Endothelial cell of umbilical vein (primary cell): ENCODE measurements around the gene ZNRF3. TPM values are rescaled to one million over a fixed set of nuclear protein-coding genes. Genes with fewer than 3 reads are reported as not detected.

Source experiments
- BruUV-seq: library from RNA; stranded (reverse); fragments of 400-500 nt; replicated peaks from 2 replicates; lab custom pipeline; 2021; lab: Mats Ljungman, UMichigan
- CTCF ChIA-PET: fragments of 300-600, 350-600 bp; sonication (Branson Sonifier 250); formaldehyde crosslinking; loops from one replicate; lab custom pipeline; 2021; ENCODE audit warnings: antibody characterized with exemption, inconsistent platforms; lab: Charles Lee
- POLR2A ChIA-PET: fragments of 300-600, 350-600 bp; sonication (Branson Sonifier 250); formaldehyde crosslinking; loops from one replicate; lab custom pipeline; 2021; ENCODE audit warnings: antibody characterized with exemption, inconsistent platforms; lab: Charles Lee
- DNase-seq: peaks from one replicate; pipeline ENCODE4 v3.0.0-alpha.2; 2011; ENCODE audit warnings: low read depth, low spot score
- FAIRE-seq: peaks from 2 replicates; lab custom pipeline; 2011; peaks lifted over from hg19 to GRCh38; lab: Jason Lieb, UNC
- H2AFZ ChIP-seq: 2 replicates; pipeline ENCODE4 v1.6.0; 2012; ENCODE audit warnings: low read depth, low read length, control low read depth, inconsistent platforms
- H3K27ac ChIP-seq: 2 replicates; pipeline ENCODE4 v1.5.1; 2011; ENCODE audit warnings: low read depth, mild to moderate bottlenecking, control low read depth, low read length, moderate library complexity; ENCODE audit not compliant: insufficient read depth
- H3K27me3 ChIP-seq, 2 experiments: 2 replicates each; pipeline versions ENCODE4 v1.6.0 to v1.6.1; 2011; ENCODE audit warnings: low read length in 2 of 2, mixed read lengths in 1 of 2; ENCODE audit not compliant: control insufficient read depth in 2 of 2, insufficient read depth in 2 of 2
- H3K36me3 ChIP-seq, 2 experiments: 2 replicates in 1 of 2; 3 replicates in 1 of 2; pipeline ENCODE4 v1.5.1; 2011; ENCODE audit warnings: low read length in 2 of 2, mild to moderate bottlenecking in 1 of 2, moderate library complexity in 1 of 2; ENCODE audit not compliant: control insufficient read depth in 2 of 2, insufficient read depth in 2 of 2; ENCODE audit errors: extremely low read depth in 1 of 2
- H3K4me1 ChIP-seq: 3 replicates; pipeline ENCODE4 v1.5.1; 2011; ENCODE audit warnings: mild to moderate bottlenecking, low read length; ENCODE audit not compliant: control insufficient read depth, insufficient read depth; ENCODE audit errors: extremely low read depth
- H3K4me2 ChIP-seq: 2 replicates; pipeline ENCODE4 v1.6.1; 2011; ENCODE audit warnings: low read length, control low read depth, mixed read lengths; ENCODE audit not compliant: insufficient read depth
- H3K4me3 ChIP-seq, 3 experiments: fragments of 200-600 bp in 1 of 3; sonication (generic), shearing (Covaris generic) in 1 of 3; replicated peaks in 1 of 3; 2 replicates each; pipeline ENCODE4 v1.5.1; 2011 to 2016; ENCODE audit warnings: control low read depth in 3 of 3, low read length in 3 of 3, mild to moderate bottlenecking in 2 of 3, inconsistent platforms in 1 of 3, low read depth in 1 of 3, moderate library complexity in 1 of 3; ENCODE audit not compliant: insufficient read depth in 1 of 3
- H3K79me2 ChIP-seq: 2 replicates; pipeline ENCODE4 v1.6.0; 2012; ENCODE audit warnings: low read length, inconsistent platforms; ENCODE audit not compliant: control insufficient read depth, insufficient read depth
- H3K9ac ChIP-seq: replicated peaks from 2 replicates; pipeline ENCODE3; 2011; ENCODE audit warnings: low read length, control low read depth; ENCODE audit not compliant: insufficient read depth; ENCODE audit errors: extremely low read depth
- H3K9me1 ChIP-seq: replicated peaks from 3 replicates; pipeline ENCODE4 v1.6.0; 2011; ENCODE audit warnings: mild to moderate bottlenecking, low read length; ENCODE audit not compliant: control insufficient read depth, insufficient read depth; ENCODE audit errors: extremely low read depth
- H3K9me3 ChIP-seq: replicated peaks from 2 replicates; pipeline ENCODE4 v1.5.1; 2012; ENCODE audit warnings: low read length, inconsistent platforms; ENCODE audit not compliant: control insufficient read depth, insufficient read depth
- H4K20me1 ChIP-seq: replicated peaks from 2 replicates; pipeline ENCODE3; 2011; ENCODE audit warnings: mild to moderate bottlenecking, low read length; ENCODE audit not compliant: control insufficient read depth, insufficient read depth; ENCODE audit errors: extremely low read depth
- EZH2 ChIP-seq: IDR thresholded peaks from 2 replicates; pipeline ENCODE4 v1.6.1; 2012; ENCODE audit warnings: borderline replicate concordance, low read depth, mild to moderate bottlenecking, moderate library complexity, low read length, inconsistent platforms; ENCODE audit not compliant: severe bottlenecking
- FOS ChIP-seq: IDR thresholded peaks from 2 replicates; pipeline ENCODE4 v1.6.1; 2011; ENCODE audit warnings: mild to moderate bottlenecking, low read length, moderate library complexity, borderline replicate concordance; ENCODE audit not compliant: insufficient read depth
- GATA2 ChIP-seq: IDR thresholded peaks from 2 replicates; pipeline ENCODE4 v1.7.0; 2011; ENCODE audit warnings: low read depth, mild to moderate bottlenecking, moderate library complexity, mixed read lengths, low read length; ENCODE audit not compliant: insufficient read length, insufficient read depth
- JUN ChIP-seq: IDR thresholded peaks from 2 replicates; pipeline ENCODE4 v1.6.1; 2011; ENCODE audit warnings: borderline replicate concordance, low read depth; ENCODE audit not compliant: insufficient read length, insufficient read depth
- MYC ChIP-seq: IDR thresholded peaks from one replicate; pipeline ENCODE4 v1.6.1; 2011; ENCODE audit warnings: mild to moderate bottlenecking, low read depth, low read length
- POLR2A ChIP-seq: IDR thresholded peaks from 2 replicates; pipeline ENCODE4 v1.6.1; 2012; ENCODE audit warnings: low read depth, mild to moderate bottlenecking, control low read depth, low read length
- POLR2AphosphoS5 ChIP-seq: IDR thresholded peaks from 2 replicates; pipeline ENCODE4 v1.6.1; 2012; ENCODE audit warnings: low read depth, mild to moderate bottlenecking, control low read depth, low read length, moderate library complexity; ENCODE audit not compliant: insufficient read depth
- dilution Hi-C: fragments of 300-500 bp; cut with MboI; formaldehyde crosslinking; loops from one replicate; pipeline ENCODE4 v1.15.0; 2019; ENCODE audit warnings: low sequenced_read_pairs; ENCODE audit not compliant: extremely low pct_ligation_motif_present
- intact Hi-C: fragments of 100-400 bp; cut with micrococcal nuclease; formaldehyde crosslinking; loops from one replicate; pipeline ENCODE4 v1.10.0; 2022
- polyA plus RNA-seq, 4 experiments: library from polyadenylated mRNA; depleted of rRNA in 3 of 4; stranded (reverse) in 3 of 4; unstranded in 1 of 4; fragments of >200 nt; gene quantifications; 2 replicates each; pipeline versions ENCODE4 v1.2.1 to v1.2.3, GENCODE V29; 2011 to 2012; ENCODE audit warnings: missing spikeins in 1 of 4
- total RNA-seq: library from RNA; stranded (reverse); gene quantifications from 2 replicates; pipeline ENCODE4 v1.2.3, GENCODE V29; 2021
- TF ChIP-seq, protein P1 (sequence below): IDR thresholded peaks from 2 replicates; pipeline ENCODE4 v1.6.1; 2011; ENCODE audit not compliant: insufficient read depth, insufficient read length
- TF ChIP-seq, protein P2 (sequence below), 2 donors: IDR thresholded peaks; 1 replicate in 1 of 2; 2 replicates in 1 of 2; pipeline ENCODE4 v1.5.1; 2011; ENCODE audit warnings: low read length in 2 of 2, mild to moderate bottlenecking in 2 of 2, moderate library complexity in 2 of 2, control low read depth in 1 of 2, inconsistent platforms in 1 of 2, low read depth in 1 of 2; ENCODE audit not compliant: insufficient read depth in 1 of 2; ENCODE audit errors: extremely low read depth in 1 of 2

Gene ZNRF3
- total and polyA plus RNA-seq, 2 donors (not counting 3 experiments of a cell fraction or from before 2014, with no cell fraction given), result 2.7 to 5.2 TPM

DNA sequence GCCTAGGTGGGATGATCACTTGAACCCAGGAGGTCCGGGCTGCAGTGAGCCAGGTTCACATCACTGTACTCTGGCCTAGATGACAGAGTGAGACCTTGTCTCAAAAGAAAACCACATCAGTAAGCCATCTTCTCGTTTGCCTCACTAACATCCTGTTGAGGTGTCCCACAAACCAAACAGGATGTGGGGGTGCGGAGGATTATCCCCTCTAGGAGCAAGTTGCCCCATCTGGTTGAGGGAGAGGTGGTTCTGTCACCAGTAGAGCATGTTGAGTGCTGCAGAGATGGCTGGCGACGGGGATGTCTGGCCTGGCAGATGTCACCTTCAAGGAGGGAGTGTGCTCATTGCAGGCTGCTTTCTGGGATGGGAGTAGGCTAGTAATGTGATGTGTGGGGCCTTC, 72.4 kb downstream of the ZNRF3 start:
- no peak for DNase-seq
- H3K9ac ChIP-seq, result no peak overlapping the region
- no peak overlapping the region for H2AFZ ChIP-seq
- H3K9me1 ChIP-seq, result no peaks in the 10 kb centered on the region
- intact Hi-C loops, result no loop called here
- CTCF ChIA-PET, result interaction anchor here (1.1 kb wide), 1 partner anchor 85 kb away, joined by 3 read pairs; no protein-coding TSS in a partner anchor
- no peaks in the 10 kb centered on the region for H4K20me1 ChIP-seq
- H3K9me3 ChIP-seq, result no peaks in the 10 kb centered on the region
- no peak for FAIRE-seq
- TF ChIP-seq POLR2A (no peak), POLR2AphosphoS5 (no peak), JUN (no peak), FOS (no peak), GATA2 (no peak), MYC (no peak), EZH2 (no peak)
- TF ChIP-seq, protein P1, sequence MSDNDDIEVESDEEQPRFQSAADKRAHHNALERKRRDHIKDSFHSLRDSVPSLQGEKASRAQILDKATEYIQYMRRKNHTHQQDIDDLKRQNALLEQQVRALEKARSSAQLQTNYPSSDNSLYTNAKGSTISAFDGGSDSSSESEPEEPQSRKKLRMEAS, result no peak
- TF ChIP-seq, protein P2, sequence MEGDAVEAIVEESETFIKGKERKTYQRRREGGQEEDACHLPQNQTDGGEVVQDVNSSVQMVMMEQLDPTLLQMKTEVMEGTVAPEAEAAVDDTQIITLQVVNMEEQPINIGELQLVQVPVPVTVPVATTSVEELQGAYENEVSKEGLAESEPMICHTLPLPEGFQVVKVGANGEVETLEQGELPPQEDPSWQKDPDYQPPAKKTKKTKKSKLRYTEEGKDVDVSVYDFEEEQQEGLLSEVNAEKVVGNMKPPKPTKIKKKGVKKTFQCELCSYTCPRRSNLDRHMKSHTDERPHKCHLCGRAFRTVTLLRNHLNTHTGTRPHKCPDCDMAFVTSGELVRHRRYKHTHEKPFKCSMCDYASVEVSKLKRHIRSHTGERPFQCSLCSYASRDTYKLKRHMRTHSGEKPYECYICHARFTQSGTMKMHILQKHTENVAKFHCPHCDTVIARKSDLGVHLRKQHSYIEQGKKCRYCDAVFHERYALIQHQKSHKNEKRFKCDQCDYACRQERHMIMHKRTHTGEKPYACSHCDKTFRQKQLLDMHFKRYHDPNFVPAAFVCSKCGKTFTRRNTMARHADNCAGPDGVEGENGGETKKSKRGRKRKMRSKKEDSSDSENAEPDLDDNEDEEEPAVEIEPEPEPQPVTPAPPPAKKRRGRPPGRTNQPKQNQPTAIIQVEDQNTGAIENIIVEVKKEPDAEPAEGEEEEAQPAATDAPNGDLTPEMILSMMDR (IDR thresholded peaks at IDR 0.05; ENCODE audit: extremely low read depth in 1 of 2, insufficient read depth in 1 of 2, low read depth in 1 of 2, low read length in 2 of 2), result no peak
- no peak overlapping the region for H3K27ac ChIP-seq
- dilution Hi-C loops, result no loop called here
- H3K27me3 ChIP-seq, result no peaks in the 10 kb centered on the region
- BruUV-seq, result no TSS peak
- H3K4me3 ChIP-seq, result no peak overlapping the region
- H3K79me2 ChIP-seq, result no peaks in the 10 kb centered on the region
- H3K4me1 ChIP-seq, result no peaks in the 10 kb centered on the region
- H3K4me2 ChIP-seq, result no peak overlapping the region
- POLR2A ChIA-PET, result no interaction called here
- H3K36me3 ChIP-seq, result no peaks in the 10 kb centered on the region
